Testis (tissue), 2 donors: ENCODE measurements around the gene APOBEC3B.

Experiments used
- CTCF ChIP-seq, 3 experiments: fragments of 450-650 bp in 2 of 3; fragments of 200-600 bp in 1 of 3; sonication (generic) in 1 of 3; IDR thresholded peaks; one replicate each; pipeline ENCODE4 v1.5.1; 2016 to 2019; ENCODE audit warnings: antibody characterized with exemption in 3 of 3, mild to moderate bottlenecking in 2 of 3, moderate library complexity in 1 of 3
- POLR2A ChIP-seq: fragments of 450-650 bp; IDR thresholded peaks from one replicate; pipeline ENCODE4 v1.6.1; 2017; ENCODE audit warnings: antibody characterized with exemption, mild to moderate bottlenecking, moderate library complexity

- TF ChIP-seq CTCF (IDR thresholded peaks at IDR 0.05) (no peak), POLR2A (no peak)
Observed at GRCh38 chr22:38953091-38953490, 29.1 kb upstream of the APOBEC3B start.
